ENCODE measurements around the gene FNDC3B. TPM values are rescaled to one million over a fixed set of nuclear protein-coding genes. Genes with fewer than 3 reads are reported as not detected.
A peak's percentile ranks its signal among the peaks of the same experiment; 100 is the strongest.

FNDC3B gene
- total RNA-seq, 1 experiment from 2014 or later, result 48.6 TPM

- no peaks in the 10 kb centered on the region for H3K9me2 ChIP-seq (replicated peaks; ENCODE audit: low read length)
- no peaks in the 10 kb centered on the region for H3K79me2 ChIP-seq (ENCODE audit: low read length)
- intact Hi-C loops (cut with micrococcal nuclease), result loop anchor here (1.0 kb wide), 1 partner anchor 108 kb away; no protein-coding TSS in a partner anchor
- H3K27ac ChIP-seq (ENCODE audit: low read length), result no peak overlapping the region
- peaks cover 8% of the 10 kb centered on the region; the same call in 1 of the 2 replicates for H3K36me3 ChIP-seq (ENCODE audit: low read depth, low read length)
- H3K4me3 ChIP-seq (ENCODE audit: low read length), result no peak overlapping the region
- H2AFZ ChIP-seq (ENCODE audit: low read length), result no peak overlapping the region
- no peak overlapping the region for H3K4me2 ChIP-seq (ENCODE audit: low read length)
- H3F3A ChIP-seq (ENCODE audit: low read length, unreplicated experiment), result no peaks in the 10 kb centered on the region
- DNase-seq (no peak), ATAC-seq (no peak; the same call in 1 of the 2 replicates)
- H3K9me3 ChIP-seq (ENCODE audit: low read length), result no peaks in the 10 kb centered on the region
- CTCF ChIA-PET, result no interaction called here
- H4K20me1 ChIP-seq (ENCODE audit: low read length), result no peaks in the 10 kb centered on the region
- BruUV-seq (replicated peaks), result no TSS peak
- H3K9ac ChIP-seq (ENCODE audit: low read length), result no peak overlapping the region
- TF ChIP-seq CTCF (conservative IDR thresholded peaks at IDR 0.05; ENCODE audit: low read depth, low read length) (no peak), EZH2phosphoT487 (IDR thresholded peaks at IDR 0.05; ENCODE audit: borderline replicate concordance, low read length) (no peak), EZH2 (IDR thresholded peaks at IDR 0.05; ENCODE audit: low read length, unreplicated experiment) (no peak)
- H3K4me1 ChIP-seq (ENCODE audit: insufficient read depth, low read length), result no peaks in the 10 kb centered on the region
- no peaks in the 10 kb centered on the region for H3K27me3 ChIP-seq (ENCODE audit: low read length)
- POLR2A ChIA-PET (ENCODE audit: unreplicated experiment), result interaction anchor here (0.6 kb wide), 1 partner anchor 102 kb away, joined by 9 read pairs; no protein-coding TSS in a partner anchor
These were observed 330.3 kb downstream of the FNDC3B start for GRCh38 chr3:172369590-172370259.

GRCh38 chr3:172370419-172370818 lies 331.0 kb downstream of the FNDC3B start:
- BruUV-seq (replicated peaks), result no TSS peak
- intact Hi-C loops (cut with micrococcal nuclease), result loop anchor here (1.0 kb wide), 1 partner anchor 107 kb away; no protein-coding TSS in a partner anchor
- H4K20me1 ChIP-seq (ENCODE audit: low read length), result no peaks in the 10 kb centered on the region
- H3K9ac ChIP-seq (ENCODE audit: low read length), result no peak overlapping the region
- TF ChIP-seq CTCF (conservative IDR thresholded peaks at IDR 0.05; ENCODE audit: low read depth, low read length) (no peak), EZH2phosphoT487 (IDR thresholded peaks at IDR 0.05; ENCODE audit: borderline replicate concordance, low read length) (no peak), EZH2 (IDR thresholded peaks at IDR 0.05; ENCODE audit: low read length, unreplicated experiment) (no peak)
- no peak overlapping the region for H3K27ac ChIP-seq (ENCODE audit: low read length)
- H3K9me3 ChIP-seq (ENCODE audit: low read length), result no peaks in the 10 kb centered on the region
- H3K27me3 ChIP-seq (ENCODE audit: low read length), result no peaks in the 10 kb centered on the region
- ChIA-PET POLR2A (ENCODE audit: unreplicated experiment) (interaction anchor here (0.6 kb wide), 1 partner anchor 101 kb away, joined by 9 read pairs; no protein-coding TSS in a partner anchor), CTCF (no interaction called here)
- DNase-seq (peak; percentile 43), ATAC-seq (peak; percentile 84)
- no peaks in the 10 kb centered on the region for H3K79me2 ChIP-seq (ENCODE audit: low read length)
- peaks cover 8% of the 10 kb centered on the region; the same call in 1 of the 2 replicates for H3K36me3 ChIP-seq (ENCODE audit: low read depth, low read length)
- no peak overlapping the region for H3K4me2 ChIP-seq (ENCODE audit: low read length)
- no peaks in the 10 kb centered on the region for H3F3A ChIP-seq (ENCODE audit: low read length, unreplicated experiment)
- no peaks in the 10 kb centered on the region for H3K9me2 ChIP-seq (replicated peaks; ENCODE audit: low read length)
- no peak overlapping the region for H2AFZ ChIP-seq (ENCODE audit: low read length)
- H3K4me1 ChIP-seq (ENCODE audit: insufficient read depth, low read length), result no peaks in the 10 kb centered on the region
- no peak overlapping the region for H3K4me3 ChIP-seq (ENCODE audit: low read length)

GRCh38 chr3:172371544-172371943 lies 332.2 kb downstream of the FNDC3B start:
- intact Hi-C loops (cut with micrococcal nuclease), result no loop called here
- ChIA-PET POLR2A (ENCODE audit: unreplicated experiment) (no interaction called here), CTCF (no interaction called here)
- no peaks in the 10 kb centered on the region for H3K4me1 ChIP-seq (ENCODE audit: insufficient read depth, low read length)
- no peak overlapping the region for H3K4me2 ChIP-seq (ENCODE audit: low read length)
- no peaks in the 10 kb centered on the region for H3K27me3 ChIP-seq (ENCODE audit: low read length)
- peaks cover 4% of the 10 kb centered on the region; the same call in 1 of the 2 replicates for H3K36me3 ChIP-seq (ENCODE audit: low read depth, low read length)
- H3K27ac ChIP-seq (ENCODE audit: low read length), result no peak overlapping the region
- no peak overlapping the region for H3K9ac ChIP-seq (ENCODE audit: low read length)
- no peaks in the 10 kb centered on the region for H3K9me2 ChIP-seq (replicated peaks; ENCODE audit: low read length)
- no peak for DNase-seq
- no peak for TF ChIP-seq EZH2 (IDR thresholded peaks at IDR 0.05; ENCODE audit: low read length, unreplicated experiment)
- no peak for TF ChIP-seq CTCF (conservative IDR thresholded peaks at IDR 0.05; ENCODE audit: low read depth, low read length)
- no peak for TF ChIP-seq EZH2phosphoT487 (IDR thresholded peaks at IDR 0.05; ENCODE audit: borderline replicate concordance, low read length)
- no peak overlapping the region for H2AFZ ChIP-seq (ENCODE audit: low read length)
- no peaks in the 10 kb centered on the region for H4K20me1 ChIP-seq (ENCODE audit: low read length)
- BruUV-seq (replicated peaks), result no TSS peak
- ATAC-seq, result no peak
- H3F3A ChIP-seq (ENCODE audit: low read length, unreplicated experiment), result no peaks in the 10 kb centered on the region
- no peaks in the 10 kb centered on the region for H3K79me2 ChIP-seq (ENCODE audit: low read length)
- no peak overlapping the region for H3K4me3 ChIP-seq (ENCODE audit: low read length)
- H3K9me3 ChIP-seq (ENCODE audit: low read length), result no peaks in the 10 kb centered on the region
